Nephron (organoid): Measurements from ENCODE around the gene PHF19.

ENCODE experiments used
- H3K27ac Mint-ChIP-seq, 3 experiments: 2 replicates each; pipeline ENCODE4 v1.8.0; 2020; ENCODE audit warnings: mixed read lengths in 3 of 3, mild to moderate bottlenecking in 2 of 3, moderate library complexity in 1 of 3
- H3K27me3 Mint-ChIP-seq: 2 replicates; pipeline ENCODE4 v1.8.0; 2021; ENCODE audit warnings: low read depth, mild to moderate bottlenecking, moderate library complexity, mixed read lengths
- H3K36me3 Mint-ChIP-seq: 2 replicates; pipeline ENCODE4 v1.8.0; 2020; ENCODE audit warnings: low read depth, mixed read lengths
- H3K4me1 Mint-ChIP-seq: 2 replicates; pipeline ENCODE4 v1.8.0; 2020; ENCODE audit warnings: mixed read lengths
- H3K4me3 Mint-ChIP-seq, 3 experiments: 2 replicates each; pipeline ENCODE4 v1.8.0; 2020; ENCODE audit warnings: mild to moderate bottlenecking in 3 of 3, mixed read lengths in 3 of 3, moderate library complexity in 2 of 3
- H3K9me3 Mint-ChIP-seq: 2 replicates; pipeline ENCODE4 v1.8.0; 2020; ENCODE audit warnings: mixed read lengths
- TF ChIP-seq, protein P1 (sequence below), 3 experiments: fragments of 200-600 bp; sonication (generic); IDR thresholded peaks; one replicate each; pipeline ENCODE4 v1.5.0; 2021; ENCODE audit warnings: antibody characterized with exemption in 3 of 3; ENCODE audit not compliant: unreplicated experiment in 3 of 3

The PHF19 gene

DNA sequence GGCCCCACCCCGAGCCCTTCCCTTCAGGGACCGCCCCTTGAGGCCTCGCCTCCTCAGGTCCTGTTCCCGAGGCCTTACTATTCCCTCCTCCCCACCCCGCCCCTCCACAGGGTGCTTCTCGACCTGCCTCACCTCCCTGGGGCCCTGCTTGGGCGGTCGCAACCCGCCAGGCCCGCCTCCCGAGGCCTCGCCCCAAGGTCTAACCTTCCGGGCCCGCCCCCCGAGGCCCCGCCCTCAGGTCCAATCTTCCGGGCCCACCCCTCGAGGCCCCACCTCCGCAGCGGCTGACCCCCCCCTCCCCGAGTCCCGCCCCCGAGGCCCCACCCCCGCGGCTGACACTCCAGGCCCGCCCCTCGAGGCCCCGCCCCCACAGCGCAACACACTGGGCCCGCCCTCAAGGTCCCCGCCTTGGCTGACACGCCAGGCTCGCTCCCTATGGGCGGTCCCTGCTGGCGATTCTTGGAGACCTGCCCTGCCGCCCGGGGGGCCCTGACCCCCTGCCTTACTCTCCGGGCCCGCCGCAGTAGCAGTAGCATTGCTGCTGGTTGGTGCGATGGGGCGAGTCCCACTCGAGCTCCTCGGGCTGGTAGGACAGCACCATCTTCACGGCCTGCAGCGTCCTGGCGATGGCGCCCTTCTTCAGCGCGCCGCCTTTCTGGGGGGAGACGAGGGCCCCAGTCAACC lies 8.2 kb downstream of the PHF19 start:
- TF ChIP-seq, protein P1, sequence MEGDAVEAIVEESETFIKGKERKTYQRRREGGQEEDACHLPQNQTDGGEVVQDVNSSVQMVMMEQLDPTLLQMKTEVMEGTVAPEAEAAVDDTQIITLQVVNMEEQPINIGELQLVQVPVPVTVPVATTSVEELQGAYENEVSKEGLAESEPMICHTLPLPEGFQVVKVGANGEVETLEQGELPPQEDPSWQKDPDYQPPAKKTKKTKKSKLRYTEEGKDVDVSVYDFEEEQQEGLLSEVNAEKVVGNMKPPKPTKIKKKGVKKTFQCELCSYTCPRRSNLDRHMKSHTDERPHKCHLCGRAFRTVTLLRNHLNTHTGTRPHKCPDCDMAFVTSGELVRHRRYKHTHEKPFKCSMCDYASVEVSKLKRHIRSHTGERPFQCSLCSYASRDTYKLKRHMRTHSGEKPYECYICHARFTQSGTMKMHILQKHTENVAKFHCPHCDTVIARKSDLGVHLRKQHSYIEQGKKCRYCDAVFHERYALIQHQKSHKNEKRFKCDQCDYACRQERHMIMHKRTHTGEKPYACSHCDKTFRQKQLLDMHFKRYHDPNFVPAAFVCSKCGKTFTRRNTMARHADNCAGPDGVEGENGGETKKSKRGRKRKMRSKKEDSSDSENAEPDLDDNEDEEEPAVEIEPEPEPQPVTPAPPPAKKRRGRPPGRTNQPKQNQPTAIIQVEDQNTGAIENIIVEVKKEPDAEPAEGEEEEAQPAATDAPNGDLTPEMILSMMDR (IDR thresholded peaks at IDR 0.05; ENCODE audit: unreplicated experiment in 3 of 3): peak; percentile 19 to 45 (median 35)
- Mint-ChIP-seq H3K36me3 (peaks cover 10% of the 10 kb centered on the region), H3K4me1 (peaks cover 25% of the 10 kb centered on the region), H3K9me3 (no peaks in the 10 kb centered on the region), H3K27me3 (no peaks in the 10 kb centered on the region), H3K27ac (peak overlapping the region; percentile 78 to 94 (median 85)), H3K4me3 (peak overlapping the region; percentile 88 to 90 (median 89))

DNA sequence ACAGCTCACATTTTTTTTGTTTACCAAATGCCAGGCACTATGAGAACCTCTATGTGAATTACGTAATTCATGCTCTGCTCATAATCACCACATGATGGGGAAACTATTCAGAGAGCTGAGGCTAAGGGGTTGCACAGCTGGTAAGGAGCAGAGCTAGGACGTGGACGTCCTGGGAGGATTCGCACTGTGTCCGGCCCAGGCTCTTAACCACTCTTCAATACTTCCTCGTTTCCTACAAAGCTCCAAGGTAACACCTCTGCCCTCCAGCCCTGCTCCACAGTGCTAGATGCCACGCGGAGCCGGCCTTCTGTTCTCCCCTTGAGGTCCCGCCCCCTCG lies 8.7 kb downstream of the PHF19 start:
- Mint-ChIP-seq H3K4me1 (peaks cover 20% of the 10 kb centered on the region), H3K4me3 (peak overlapping the region; percentile 74 to 80 (median 78)), H3K36me3 (peaks cover 4% of the 10 kb centered on the region), H3K27me3 (no peaks in the 10 kb centered on the region), H3K27ac (peak overlapping the region; percentile 17 to 66 (median 61)), H3K9me3 (no peaks in the 10 kb centered on the region)
- TF ChIP-seq, protein P1 (IDR thresholded peaks at IDR 0.05; ENCODE audit: unreplicated experiment in 3 of 3): no peak

DNA sequence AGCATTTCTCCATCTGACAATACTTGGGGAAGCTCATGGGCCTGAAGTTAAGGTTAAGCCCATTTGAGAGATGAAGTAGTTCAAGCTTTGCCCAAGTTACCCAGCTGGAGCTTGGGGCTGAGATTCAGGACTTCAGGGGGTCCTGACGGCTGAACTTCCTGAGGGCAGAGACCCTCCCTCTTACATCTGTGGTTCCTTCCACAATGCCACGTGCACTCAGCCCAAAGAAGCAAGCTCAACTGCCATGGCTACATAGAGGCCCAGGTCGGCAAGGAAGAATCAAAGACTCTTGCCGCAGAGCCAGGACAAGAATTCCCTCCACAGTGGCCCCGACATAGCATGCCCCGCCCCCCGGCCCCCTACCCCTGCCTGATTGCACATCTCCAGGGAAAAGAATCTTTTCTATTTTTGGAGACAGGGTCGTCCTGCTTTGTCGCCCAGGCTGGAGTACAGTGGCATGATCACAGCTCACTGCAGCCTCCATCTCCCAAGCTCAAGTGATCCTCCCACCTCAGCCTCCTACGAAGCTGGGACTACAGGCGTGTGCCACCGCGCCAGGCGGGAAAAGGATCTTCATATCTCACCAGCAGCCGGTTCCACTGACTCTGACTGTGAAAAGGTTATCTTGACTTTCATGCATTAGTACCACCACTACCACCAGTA lies 9.2 kb downstream of the PHF19 start:
- Mint-ChIP-seq H3K27me3 (no peaks in the 10 kb centered on the region), H3K9me3 (no peaks in the 10 kb centered on the region), H3K36me3 (peaks cover 9% of the 10 kb centered on the region), H3K4me1 (peaks cover 20% of the 10 kb centered on the region), H3K27ac (peak overlapping the region; percentile 17 to 66 (median 61)), H3K4me3 (peak overlapping the region; percentile 74 to 80 (median 78))
- TF ChIP-seq, protein P1 (IDR thresholded peaks at IDR 0.05; ENCODE audit: unreplicated experiment in 3 of 3): no peak

DNA sequence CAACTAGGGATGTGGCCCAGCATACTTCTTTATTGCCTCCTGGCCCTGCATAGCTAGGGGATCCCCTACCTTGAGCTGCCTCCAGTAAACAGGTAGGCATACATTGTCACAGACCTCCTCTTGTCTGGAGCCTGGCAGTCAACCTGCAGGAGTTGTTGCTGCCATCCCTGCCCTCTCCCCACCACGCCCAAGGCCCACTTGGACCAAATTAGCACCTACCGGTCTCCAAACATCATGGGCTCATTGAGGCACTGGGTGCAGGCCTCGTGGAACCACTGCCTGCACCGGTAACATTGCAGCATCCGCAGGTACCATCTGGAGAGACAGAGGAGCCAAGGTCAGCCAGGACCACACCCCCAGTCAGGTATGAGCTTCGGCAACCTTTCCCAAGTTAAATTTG lies 10.3 kb downstream of the PHF19 start:
- TF ChIP-seq, protein P1 (IDR thresholded peaks at IDR 0.05; ENCODE audit: unreplicated experiment in 3 of 3): no peak
- Mint-ChIP-seq H3K4me3 (no peak overlapping the region), H3K9me3 (no peaks in the 10 kb centered on the region), H3K27me3 (no peaks in the 10 kb centered on the region), H3K27ac (peak overlapping the region; percentile 42 to 73 (median 71)), H3K36me3 (peaks cover 10% of the 10 kb centered on the region), H3K4me1 (peaks cover 20% of the 10 kb centered on the region)

GRCh38 chr9:120865809-120866208 lies 11.2 kb downstream of the PHF19 start:
- peak overlapping the region in 1 of 3 experiments; percentile 70 for H3K27ac Mint-ChIP-seq
- H3K27me3 Mint-ChIP-seq: no peaks in the 10 kb centered on the region
- H3K4me3 Mint-ChIP-seq: no peak overlapping the region
- H3K9me3 Mint-ChIP-seq: no peaks in the 10 kb centered on the region
- peaks cover 14% of the 10 kb centered on the region for H3K36me3 Mint-ChIP-seq
- TF ChIP-seq, protein P1 (IDR thresholded peaks at IDR 0.05; ENCODE audit: unreplicated experiment in 3 of 3): no peak
- H3K4me1 Mint-ChIP-seq: peaks cover 20% of the 10 kb centered on the region
